ENCODE measurements around the gene CDK8. TPM values are rescaled to one million over a fixed set of nuclear protein-coding genes. Genes with fewer than 3 reads are reported as not detected.
A peak's percentile ranks its signal among the peaks of the same experiment; 100 is the strongest.

CDK8 gene
- total and polyA plus RNA-seq, 8 donors = 9.4 to 48.4 (median 13.1) TPM

GRCh38 chr13:26228096-26228495, 25.8 kb upstream of the CDK8 start:
- no peak overlapping the region for H3K27ac ChIP-seq
- TF ChIP-seq EP300 (IDR thresholded peaks at IDR 0.05) (no peak), POLR2AphosphoS5 (IDR thresholded peaks at IDR 0.05) (no peak), CTCF (IDR thresholded peaks at IDR 0.05) (no peak), POLR2A (IDR thresholded peaks at IDR 0.05) (no peak)
- H3K4me1 ChIP-seq = peaks cover 0 to 3% (median under 1%) of the 10 kb centered on the region in 4 donors
- H3K36me3 ChIP-seq = no peaks in the 10 kb centered on the region
- intact Hi-C loops (cut with DNase I; ENCODE audit: low total_unique reads) = no loop called here
- DNase-seq = no peak
- H3K9me3 ChIP-seq = no peaks in the 10 kb centered on the region
- H3K27me3 ChIP-seq = no peaks in the 10 kb centered on the region
- no peak overlapping the region for H3K4me3 ChIP-seq
- 50 to 90% (median 76%) methylated on average over 2 of the region's 2 CpGs for WGBS, 5 donors

- no peak for TF ChIP-seq POLR2A (IDR thresholded peaks at IDR 0.05)
- TF ChIP-seq POLR2AphosphoS5 (IDR thresholded peaks at IDR 0.05) = no peak
- no peak for TF ChIP-seq EP300 (IDR thresholded peaks at IDR 0.05)
- TF ChIP-seq CTCF (IDR thresholded peaks at IDR 0.05) = no peak
- H3K4me1 ChIP-seq = no peaks in the 10 kb centered on the region
- intact Hi-C loops (cut with DNase I; ENCODE audit: low total_unique reads) = no loop called here
- H3K36me3 ChIP-seq = no peaks in the 10 kb centered on the region
- H3K9me3 ChIP-seq = no peaks in the 10 kb centered on the region
- H3K4me3 ChIP-seq = no peak overlapping the region
- no peak for DNase-seq
- H3K27ac ChIP-seq = no peak overlapping the region
- no peaks in the 10 kb centered on the region for H3K27me3 ChIP-seq
- WGBS, 5 donors = 79 to 95% (median 91%) methylated on average over 7 to 13 of the region's 13 CpGs
These were observed 24.8 kb upstream of the CDK8 start for GRCh38 chr13:26229080-26229615.

GRCh38 chr13:26230703-26231102, 23.2 kb upstream of the CDK8 start:
- Histone ChIP-seq H3K4me1 (no peaks in the 10 kb centered on the region), H3K4me3 (no peak overlapping the region), H3K9me3 (no peaks in the 10 kb centered on the region), H3K27me3 (no peaks in the 10 kb centered on the region), H3K27ac (peak overlapping the region in 1 of 5 donors; percentile 34), H3K36me3 (no peaks in the 10 kb centered on the region)
- intact Hi-C loops (cut with DNase I; ENCODE audit: low total_unique reads) = no loop called here
- DNase-seq = peak in 1 of 2 donors; percentile 23
- WGBS, 5 donors = 24 to 42% (median 30%) methylated on average over 6 of the region's 6 CpGs
- no peak for TF ChIP-seq POLR2A (IDR thresholded peaks at IDR 0.05)
- peak in 1 of 3 donors; percentile 74 for TF ChIP-seq POLR2AphosphoS5 (IDR thresholded peaks at IDR 0.05)

DNA sequence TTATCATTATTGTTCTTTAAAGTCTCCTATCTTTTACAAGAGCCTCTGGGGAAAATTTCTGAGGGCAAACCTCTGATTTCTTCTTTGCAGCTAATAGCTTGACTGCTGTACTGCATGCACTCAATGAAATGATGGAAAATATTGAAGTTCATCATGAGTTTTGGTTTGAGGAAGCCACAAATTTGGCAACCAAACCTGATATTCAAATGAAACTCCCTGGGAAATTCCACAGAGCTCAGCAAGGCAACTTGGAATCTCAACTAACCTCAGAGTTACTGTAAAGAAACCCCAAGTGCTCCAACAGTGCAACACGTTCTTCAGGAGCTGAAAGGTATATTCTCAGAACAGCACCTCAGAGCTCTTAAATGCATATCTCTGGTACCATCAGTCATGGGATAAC, 17.6 kb upstream of the CDK8 start:
- Histone ChIP-seq H3K4me1 (no peaks in the 10 kb centered on the region), H3K36me3 (no peaks in the 10 kb centered on the region), H3K27me3 (no peaks in the 10 kb centered on the region), H3K9me3 (no peaks in the 10 kb centered on the region), H3K27ac (no peak overlapping the region), H3K4me3 (no peak overlapping the region)
- TF ChIP-seq POLR2AphosphoS5 (IDR thresholded peaks at IDR 0.05) (no peak), CTCF (IDR thresholded peaks at IDR 0.05) (no peak), POLR2A (IDR thresholded peaks at IDR 0.05) (no peak), EP300 (IDR thresholded peaks at IDR 0.05) (no peak)
- intact Hi-C loops (cut with DNase I; ENCODE audit: low total_unique reads) = no loop called here
- WGBS, 5 donors = 31 to 56% (median 48%) methylated on average over 1 of the region's 1 CpG
- DNase-seq = no peak

GRCh38 chr13:26246154-26246553, 7.8 kb upstream of the CDK8 start:
- no peak for TF ChIP-seq POLR2A (IDR thresholded peaks at IDR 0.05)
- TF ChIP-seq EP300 (IDR thresholded peaks at IDR 0.05) = no peak
- TF ChIP-seq POLR2AphosphoS5 (IDR thresholded peaks at IDR 0.05) = no peak
- TF ChIP-seq CTCF (IDR thresholded peaks at IDR 0.05) = no peak
- intact Hi-C loops (cut with DNase I; ENCODE audit: low total_unique reads) = no loop called here
- WGBS, 5 donors = 44 to 57% (median 49%) methylated on average over 5 of the region's 5 CpGs

More at GRCh38 chr13:26246154-26246553, 7.8 kb upstream of the CDK8 start:
- H3K4me1 ChIP-seq = no peaks in the 10 kb centered on the region
- peaks cover 0 to 5% (median 0%) of the 10 kb centered on the region in 4 donors for H3K9me3 ChIP-seq
- no peak overlapping the region for H3K4me3 ChIP-seq
- DNase-seq = peak in 1 of 2 donors; percentile 22
- H3K27me3 ChIP-seq = peaks cover 0 to 4% (median 0%) of the 10 kb centered on the region in 3 donors
- H3K36me3 ChIP-seq = no peaks in the 10 kb centered on the region
- H3K27ac ChIP-seq = no peak overlapping the region
